Gastrocnemius medialis (tissue), 4 donors: Measurements from ENCODE around the gene MYO1B. TPM values are rescaled to one million over a fixed set of nuclear protein-coding genes. Genes with fewer than 3 reads are reported as not detected.

ENCODE experiments used
- ATAC-seq, 2 donors: fragments of 150-250 bp; one replicate each; pipeline ENCODE4 v1.9.1; 2016
- DNase-seq, 2 donors: peaks; one replicate each; pipeline ENCODE4 v3.0.0-alpha.2; 2019
- H3K27ac ChIP-seq, 4 donors: fragments of 200-600 bp; sonication (generic); 1 replicate in 1 of 4; 2 replicates in 3 of 4; pipeline ENCODE4 v1.5.1; 2016 to 2018; ENCODE audit warnings: mild to moderate bottlenecking in 2 of 4, moderate library complexity in 1 of 4
- H3K27me3 ChIP-seq, 3 donors: fragments of 200-600 bp; sonication (generic) in 2 of 3; 1 replicate in 1 of 3; 2 replicates in 2 of 3; pipeline versions ENCODE4 v1.5.1 to v1.6.0; 2016 to 2019; ENCODE audit warnings: mild to moderate bottlenecking in 1 of 3, moderate library complexity in 1 of 3
- H3K36me3 ChIP-seq, 2 donors: fragments of 200-600 bp; sonication (generic) in 1 of 2; one replicate each; pipeline ENCODE4 v1.5.1; 2017 to 2018
- H3K4me1 ChIP-seq, 2 donors: fragments of 200-600 bp; sonication (generic) in 1 of 2; one replicate each; pipeline ENCODE4 v1.5.1; 2016 to 2017; ENCODE audit warnings: mild to moderate bottlenecking in 2 of 2
- H3K4me3 ChIP-seq, 4 donors: fragments of 200-600 bp; sonication (generic) in 3 of 4; 1 replicate in 1 of 4; 2 replicates in 3 of 4; pipeline ENCODE4 v1.5.1; 2016 to 2019; ENCODE audit warnings: mild to moderate bottlenecking in 2 of 4
- H3K9me3 ChIP-seq, 3 donors: fragments of 200-600 bp; sonication (generic) in 2 of 3; 1 replicate in 1 of 3; 2 replicates in 2 of 3; pipeline ENCODE4 v1.5.1; 2016 to 2019
- POLR2A ChIP-seq, 2 donors: fragments of 450-650 bp; IDR thresholded peaks; one replicate each; pipeline ENCODE4 v1.6.1; 2017; ENCODE audit warnings: antibody characterized with exemption in 2 of 2, mild to moderate bottlenecking in 2 of 2, moderate library complexity in 2 of 2
- in situ Hi-C, 4 donors: fragments of 200-750 bp; cut with MboI; loops; one replicate each; pipeline versions ENCODE4 v1.15.0 to v1.8.0; 2017; ENCODE audit warnings: low sequenced_read_pairs in 4 of 4
- intact Hi-C: fragments of 100-400 bp; cut with DNase I; formaldehyde crosslinking; loops from one replicate; pipeline ENCODE4 v1.15.1; 2023; ENCODE audit warnings: low total_unique reads
- total RNA-seq, 4 donors: library from RNA; depleted of rRNA; stranded (reverse); fragments of >200 nt; gene quantifications; one replicate each; pipeline versions ENCODE4 v1.1.0 to v1.2.3, GENCODE V29; 2016
- TF ChIP-seq, protein P1 (sequence below), 5 experiments: fragments of 450-650 bp in 3 of 5; fragments of 200-600 bp in 2 of 5; sonication (generic) in 2 of 5; IDR thresholded peaks in 4 of 5; conservative IDR thresholded peaks in 1 of 5; 1 replicate in 4 of 5; 2 replicates in 1 of 5; pipeline ENCODE4 v1.5.1; 2016 to 2019; ENCODE audit warnings: antibody characterized with exemption in 5 of 5, mild to moderate bottlenecking in 3 of 5, moderate library complexity in 3 of 5

Gene MYO1B
- total RNA-seq, 4 donors from 2014 or later: 7.0 to 10.8 (median 10.0) TPM

GRCh38 chr2:191291471-191291870, 46.3 kb downstream of the MYO1B start:
- no peak for TF ChIP-seq POLR2A (IDR thresholded peaks at IDR 0.05)
- TF ChIP-seq, protein P1, sequence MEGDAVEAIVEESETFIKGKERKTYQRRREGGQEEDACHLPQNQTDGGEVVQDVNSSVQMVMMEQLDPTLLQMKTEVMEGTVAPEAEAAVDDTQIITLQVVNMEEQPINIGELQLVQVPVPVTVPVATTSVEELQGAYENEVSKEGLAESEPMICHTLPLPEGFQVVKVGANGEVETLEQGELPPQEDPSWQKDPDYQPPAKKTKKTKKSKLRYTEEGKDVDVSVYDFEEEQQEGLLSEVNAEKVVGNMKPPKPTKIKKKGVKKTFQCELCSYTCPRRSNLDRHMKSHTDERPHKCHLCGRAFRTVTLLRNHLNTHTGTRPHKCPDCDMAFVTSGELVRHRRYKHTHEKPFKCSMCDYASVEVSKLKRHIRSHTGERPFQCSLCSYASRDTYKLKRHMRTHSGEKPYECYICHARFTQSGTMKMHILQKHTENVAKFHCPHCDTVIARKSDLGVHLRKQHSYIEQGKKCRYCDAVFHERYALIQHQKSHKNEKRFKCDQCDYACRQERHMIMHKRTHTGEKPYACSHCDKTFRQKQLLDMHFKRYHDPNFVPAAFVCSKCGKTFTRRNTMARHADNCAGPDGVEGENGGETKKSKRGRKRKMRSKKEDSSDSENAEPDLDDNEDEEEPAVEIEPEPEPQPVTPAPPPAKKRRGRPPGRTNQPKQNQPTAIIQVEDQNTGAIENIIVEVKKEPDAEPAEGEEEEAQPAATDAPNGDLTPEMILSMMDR (IDR thresholded peaks at IDR 0.05 in 4 of 5, conservative IDR thresholded peaks at IDR 0.05 in 1 of 5): no peak
- Histone ChIP-seq H3K27ac (no peak overlapping the region), H3K4me1 (no peaks in the 10 kb centered on the region), H3K36me3 (no peaks in the 10 kb centered on the region), H3K4me3 (no peak overlapping the region), H3K27me3 (no peaks in the 10 kb centered on the region), H3K9me3 (no peaks in the 10 kb centered on the region)
- DNase-seq (no peak), ATAC-seq (no peak)
- in situ Hi-C loops: no loop called here
- intact Hi-C loops: no loop called here

DNA sequence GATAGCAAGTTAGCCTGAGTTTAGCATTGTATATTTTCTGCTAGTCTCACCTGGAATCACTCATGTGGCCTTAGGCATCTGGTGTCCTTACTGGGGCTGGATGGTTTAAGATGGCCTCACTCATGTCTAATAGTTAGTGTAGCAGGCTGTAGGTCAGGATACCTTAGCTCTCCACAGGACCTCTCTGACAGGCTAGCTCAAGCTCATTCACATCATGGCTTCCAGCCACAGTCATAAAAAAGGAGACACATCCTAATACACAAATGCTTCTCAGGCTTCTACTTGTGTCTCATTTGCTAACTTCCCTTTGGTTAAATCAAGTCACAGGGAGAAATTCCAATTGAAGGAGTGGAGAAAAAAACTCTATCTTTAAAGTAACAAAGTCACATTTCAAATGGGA, 47.7 kb downstream of the MYO1B start:
- Histone ChIP-seq H3K4me3 (no peak overlapping the region), H3K36me3 (no peaks in the 10 kb centered on the region), H3K4me1 (peaks cover 0 to 3% of the 10 kb centered on the region in 2 donors), H3K9me3 (no peaks in the 10 kb centered on the region), H3K27me3 (no peaks in the 10 kb centered on the region), H3K27ac (no peak overlapping the region)
- DNase-seq (no peak), ATAC-seq (no peak)
- in situ Hi-C loops: no loop called here
- intact Hi-C loops: no loop called here
- TF ChIP-seq, protein P1 (IDR thresholded peaks at IDR 0.05 in 4 of 5, conservative IDR thresholded peaks at IDR 0.05 in 1 of 5): no peak
- TF ChIP-seq POLR2A (IDR thresholded peaks at IDR 0.05): no peak

DNA sequence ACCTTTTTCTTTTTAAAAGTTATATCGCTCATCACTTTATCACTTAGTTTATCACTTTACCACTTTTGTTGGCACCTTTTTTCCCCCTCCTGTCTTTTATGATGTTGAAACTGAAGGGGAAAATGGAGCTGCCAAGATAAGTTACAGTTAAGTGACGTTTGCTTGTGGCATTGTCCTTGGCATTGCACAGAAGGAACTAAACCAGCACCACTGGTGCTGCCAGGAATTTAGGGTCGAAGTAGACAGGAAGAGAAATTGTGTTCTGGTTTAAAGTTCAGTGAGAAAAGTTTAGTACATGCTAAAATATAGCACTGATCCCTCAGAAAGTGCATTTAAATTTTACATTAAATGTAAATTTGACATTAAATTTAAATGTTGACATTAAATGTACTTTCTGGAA, 49.9 kb downstream of the MYO1B start:
- no peak for TF ChIP-seq POLR2A (IDR thresholded peaks at IDR 0.05)
- TF ChIP-seq, protein P1 (IDR thresholded peaks at IDR 0.05 in 4 of 5, conservative IDR thresholded peaks at IDR 0.05 in 1 of 5): no peak
- Histone ChIP-seq H3K4me1 (peaks cover 0 to 3% of the 10 kb centered on the region in 2 donors), H3K27ac (no peak overlapping the region), H3K9me3 (no peaks in the 10 kb centered on the region), H3K4me3 (no peak overlapping the region), H3K36me3 (no peaks in the 10 kb centered on the region), H3K27me3 (no peaks in the 10 kb centered on the region)
- ATAC-seq (no peak), DNase-seq (no peak)
- in situ Hi-C loops: no loop called here
- intact Hi-C loops: no loop called here

DNA sequence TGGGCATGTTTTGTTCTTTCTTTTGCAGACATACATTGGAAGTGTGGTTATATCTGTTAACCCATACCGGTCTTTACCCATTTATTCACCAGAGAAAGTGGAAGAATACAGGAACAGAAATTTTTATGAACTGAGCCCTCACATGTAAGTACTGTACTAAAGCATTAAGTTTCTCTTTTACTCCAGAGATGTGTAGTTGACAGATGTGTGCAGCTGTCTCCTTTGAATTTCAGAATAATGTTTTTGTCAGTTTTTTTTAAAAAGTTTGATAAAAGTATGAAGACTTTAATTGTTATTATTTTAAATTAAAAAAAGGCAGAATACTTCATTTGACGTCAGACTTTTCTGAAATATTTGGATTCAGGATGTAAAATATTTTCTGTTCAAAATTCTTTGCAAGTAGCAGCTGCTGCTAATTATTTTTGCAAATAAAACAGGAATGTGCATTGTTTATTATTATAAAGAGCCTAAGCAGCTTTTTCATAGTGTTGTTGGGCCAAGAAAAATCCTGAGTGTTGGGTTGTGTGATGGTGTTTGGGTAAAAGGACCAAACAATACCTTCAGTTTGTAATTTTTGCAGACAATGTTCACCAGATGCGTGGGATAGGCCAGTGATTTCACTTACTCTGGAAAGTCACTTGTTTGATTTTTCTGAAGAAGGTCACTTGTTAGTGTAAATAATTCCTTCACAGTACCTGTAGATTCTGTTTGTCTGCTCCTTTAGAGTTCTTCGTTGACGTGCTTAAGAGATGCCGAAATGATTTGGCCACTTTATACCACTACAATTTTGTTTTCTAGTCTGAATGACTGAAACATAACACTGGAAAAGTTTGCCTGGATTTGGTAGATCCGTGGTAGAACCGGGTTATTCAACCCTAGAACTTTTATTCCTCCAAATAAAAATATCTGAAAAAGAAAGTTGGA, 51.1 kb downstream of the MYO1B start:
- intact Hi-C loops (no loop called here), in situ Hi-C loops (no loop called here)
- Histone ChIP-seq H3K36me3 (no peaks in the 10 kb centered on the region), H3K27me3 (no peaks in the 10 kb centered on the region), H3K4me1 (peaks cover 0 to 3% of the 10 kb centered on the region in 2 donors), H3K4me3 (no peak overlapping the region), H3K27ac (no peak overlapping the region), H3K9me3 (no peaks in the 10 kb centered on the region)
- DNase-seq: no peak
- no peak for TF ChIP-seq POLR2A (IDR thresholded peaks at IDR 0.05)
- TF ChIP-seq, protein P1 (IDR thresholded peaks at IDR 0.05 in 4 of 5, conservative IDR thresholded peaks at IDR 0.05 in 1 of 5): no peak
- no peak for ATAC-seq
